ENCODE data around the gene JMJD6.
A peak's percentile ranks its signal among the peaks of the same experiment; 100 is the strongest.
"Not testable (repeated sequence)": the region's sequence is repeated elsewhere in the genome, so short reads cannot be mapped to it uniquely, and the experiment has no call there.

Gene JMJD6

GRCh38 chr17:76718516-76718915 lies 7.9 kb downstream of the JMJD6 start:
- no peak overlapping the region for H3K9ac ChIP-seq (ENCODE audit: low read depth in 1 of 2, low read length in 2 of 2)
- H3K36me3 ChIP-seq (ENCODE audit: control insufficient read depth in 1 of 2, insufficient read depth in 2 of 2, low read length in 2 of 2) = peaks cover 41 to 79% of the 10 kb centered on the region in 2 donors
- no peaks in the 10 kb centered on the region for H3K27me3 ChIP-seq (ENCODE audit: control insufficient read depth in 1 of 2, insufficient read depth in 2 of 2, low read length in 2 of 2)
- H3K4me3 ChIP-seq (ENCODE audit: low read depth in 1 of 2, low read length in 2 of 2) = no peak overlapping the region
- H3K9me3 ChIP-seq (ENCODE audit: control insufficient read depth in 1 of 2, low read length in 2 of 2) = no peaks in the 10 kb centered on the region
- no peak overlapping the region for H3K27ac ChIP-seq (ENCODE audit: low read depth, low read length)
- peaks cover 13 to 20% of the 10 kb centered on the region in 2 donors for H3K4me1 ChIP-seq (ENCODE audit: control insufficient read depth in 1 of 2, insufficient read depth in 2 of 2, low read length in 2 of 2)

GRCh38 chr17:76716839-76717215 lies 9.6 kb downstream of the JMJD6 start:
- Histone ChIP-seq H3K36me3 (ENCODE audit: control insufficient read depth in 1 of 2, insufficient read depth in 2 of 2, low read length in 2 of 2) (peaks cover 35 to 83% of the 10 kb centered on the region in 2 donors), H3K27me3 (ENCODE audit: control insufficient read depth in 1 of 2, insufficient read depth in 2 of 2, low read length in 2 of 2) (no peaks in the 10 kb centered on the region), H3K27ac (ENCODE audit: low read depth, low read length) (no peak overlapping the region), H3K4me1 (ENCODE audit: control insufficient read depth in 1 of 2, insufficient read depth in 2 of 2, low read length in 2 of 2) (peaks cover 13 to 20% of the 10 kb centered on the region in 2 donors), H3K9me3 (ENCODE audit: control insufficient read depth in 1 of 2, low read length in 2 of 2) (no peaks in the 10 kb centered on the region), H3K4me3 (ENCODE audit: low read depth in 1 of 2, low read length in 2 of 2) (no peak overlapping the region), H3K9ac (ENCODE audit: low read depth in 1 of 2, low read length in 2 of 2) (peak overlapping the region in 1 of 2 donors; percentile 19)

- no peak overlapping the region for H3K27ac ChIP-seq (ENCODE audit: low read depth, low read length)
- H3K4me1 ChIP-seq (ENCODE audit: control insufficient read depth in 1 of 2, insufficient read depth in 2 of 2, low read length in 2 of 2) = peaks cover 18 to 22% of the 10 kb centered on the region in 2 donors
- no peaks in the 10 kb centered on the region for H3K9me3 ChIP-seq (ENCODE audit: control insufficient read depth in 1 of 2, low read length in 2 of 2)
- H3K9ac ChIP-seq (ENCODE audit: low read depth in 1 of 2, low read length in 2 of 2) = peak overlapping the region in 1 of 2 donors; percentile 19
- H3K36me3 ChIP-seq (ENCODE audit: control insufficient read depth in 1 of 2, insufficient read depth in 2 of 2, low read length in 2 of 2) = peaks cover 29 to 78% of the 10 kb centered on the region in 2 donors
- no peaks in the 10 kb centered on the region for H3K27me3 ChIP-seq (ENCODE audit: control insufficient read depth in 1 of 2, insufficient read depth in 2 of 2, low read length in 2 of 2)
- no peak overlapping the region for H3K4me3 ChIP-seq (ENCODE audit: low read depth in 1 of 2, low read length in 2 of 2)
These were observed 10.1 kb downstream of the JMJD6 start for GRCh38 chr17:76716146-76716838.

- Histone ChIP-seq H3K9me3 (ENCODE audit: control insufficient read depth in 1 of 2, low read length in 2 of 2) (no peaks in the 10 kb centered on the region), H3K9ac (ENCODE audit: low read depth in 1 of 2, low read length in 2 of 2) (no peak overlapping the region), H3K4me1 (ENCODE audit: control insufficient read depth in 1 of 2, insufficient read depth in 2 of 2, low read length in 2 of 2) (peaks cover 22 to 25% of the 10 kb centered on the region in 2 donors), H3K36me3 (ENCODE audit: control insufficient read depth in 1 of 2, insufficient read depth in 2 of 2, low read length in 2 of 2) (peaks cover 22 to 69% of the 10 kb centered on the region in 2 donors), H3K4me3 (ENCODE audit: low read depth in 1 of 2, low read length in 2 of 2) (no peak overlapping the region), H3K27ac (ENCODE audit: low read depth, low read length) (no peak overlapping the region), H3K27me3 (ENCODE audit: control insufficient read depth in 1 of 2, insufficient read depth in 2 of 2, low read length in 2 of 2) (no peaks in the 10 kb centered on the region)
These were observed 10.9 kb downstream of the JMJD6 start for GRCh38 chr17:76715496-76715830.

GRCh38 chr17:76714822-76715495 lies 11.4 kb downstream of the JMJD6 start:
- peaks cover 22 to 27% of the 10 kb centered on the region in 2 donors for H3K4me1 ChIP-seq (ENCODE audit: control insufficient read depth in 1 of 2, insufficient read depth in 2 of 2, low read length in 2 of 2)
- peaks cover 17 to 64% of the 10 kb centered on the region in 2 donors for H3K36me3 ChIP-seq (ENCODE audit: control insufficient read depth in 1 of 2, insufficient read depth in 2 of 2, low read length in 2 of 2)
- no peaks in the 10 kb centered on the region for H3K9me3 ChIP-seq (ENCODE audit: control insufficient read depth in 1 of 2, low read length in 2 of 2)
- H3K9ac ChIP-seq (ENCODE audit: low read depth in 1 of 2, low read length in 2 of 2) = no peak overlapping the region
- no peak overlapping the region for H3K27ac ChIP-seq (ENCODE audit: low read depth, low read length)
- H3K4me3 ChIP-seq (ENCODE audit: low read depth in 1 of 2, low read length in 2 of 2) = no peak overlapping the region
- H3K27me3 ChIP-seq (ENCODE audit: control insufficient read depth in 1 of 2, insufficient read depth in 2 of 2, low read length in 2 of 2) = no peaks in the 10 kb centered on the region

GRCh38 chr17:76714336-76714735 lies 12.1 kb downstream of the JMJD6 start:
- no peak overlapping the region for H3K4me3 ChIP-seq (ENCODE audit: low read depth in 1 of 2, low read length in 2 of 2)

GRCh38 chr17:76713765-76714164 lies 12.6 kb downstream of the JMJD6 start:
- Histone ChIP-seq H3K9ac (ENCODE audit: low read depth in 1 of 2, low read length in 2 of 2) (no peak overlapping the region), H3K36me3 (ENCODE audit: control insufficient read depth in 1 of 2, insufficient read depth in 2 of 2, low read length in 2 of 2) (peaks cover 13 to 52% of the 10 kb centered on the region in 2 donors), H3K9me3 (ENCODE audit: control insufficient read depth in 1 of 2, low read length in 2 of 2) (no peaks in the 10 kb centered on the region), H3K27ac (ENCODE audit: low read depth, low read length) (no peak overlapping the region), H3K4me3 (ENCODE audit: low read depth in 1 of 2, low read length in 2 of 2) (no peak overlapping the region), H3K27me3 (ENCODE audit: control insufficient read depth in 1 of 2, insufficient read depth in 2 of 2, low read length in 2 of 2) (no peaks in the 10 kb centered on the region), H3K4me1 (ENCODE audit: control insufficient read depth in 1 of 2, insufficient read depth in 2 of 2, low read length in 2 of 2) (peaks cover 22 to 33% of the 10 kb centered on the region in 2 donors)

More at GRCh38 chr17:76714336-76714735, 12.1 kb downstream of the JMJD6 start:
- Histone ChIP-seq H3K27ac (ENCODE audit: low read depth, low read length) (no peak overlapping the region), H3K4me1 (ENCODE audit: control insufficient read depth in 1 of 2, insufficient read depth in 2 of 2, low read length in 2 of 2) (peaks cover 22 to 33% of the 10 kb centered on the region in 2 donors), H3K36me3 (ENCODE audit: control insufficient read depth in 1 of 2, insufficient read depth in 2 of 2, low read length in 2 of 2) (peaks cover 16 to 58% of the 10 kb centered on the region in 2 donors), H3K27me3 (ENCODE audit: control insufficient read depth in 1 of 2, insufficient read depth in 2 of 2, low read length in 2 of 2) (no peaks in the 10 kb centered on the region), H3K9me3 (ENCODE audit: control insufficient read depth in 1 of 2, low read length in 2 of 2) (no peaks in the 10 kb centered on the region), H3K9ac (ENCODE audit: low read depth in 1 of 2, low read length in 2 of 2) (no peak overlapping the region)

GRCh38 chr17:76712321-76712720 lies 14.1 kb downstream of the JMJD6 start:
- not testable (repeated sequence) for H3K9me3 ChIP-seq (ENCODE audit: control insufficient read depth in 1 of 2, low read length in 2 of 2); H3K27me3 ChIP-seq (ENCODE audit: control insufficient read depth in 1 of 2, insufficient read depth in 2 of 2, low read length in 2 of 2); H3K4me3 ChIP-seq (ENCODE audit: low read depth in 1 of 2, low read length in 2 of 2); H3K27ac ChIP-seq (ENCODE audit: low read depth, low read length); H3K9ac ChIP-seq (ENCODE audit: low read depth in 1 of 2, low read length in 2 of 2)
- Histone ChIP-seq H3K36me3 (ENCODE audit: control insufficient read depth in 1 of 2, insufficient read depth in 2 of 2, low read length in 2 of 2) (peaks cover 5 to 40% of the 10 kb centered on the region in 2 donors), H3K4me1 (ENCODE audit: control insufficient read depth in 1 of 2, insufficient read depth in 2 of 2, low read length in 2 of 2) (peaks cover 25 to 33% of the 10 kb centered on the region in 2 donors)

- no peaks in the 10 kb centered on the region for H3K9me3 ChIP-seq (ENCODE audit: control insufficient read depth in 1 of 2, low read length in 2 of 2)
- H3K9ac ChIP-seq (ENCODE audit: low read depth in 1 of 2, low read length in 2 of 2) = peak within 1 kb of the TSS; percentile 64 to 70
- no peaks in the 10 kb centered on the region for H3K27me3 ChIP-seq (ENCODE audit: control insufficient read depth in 1 of 2, insufficient read depth in 2 of 2, low read length in 2 of 2)
- H3K4me3 ChIP-seq (ENCODE audit: low read depth in 1 of 2, low read length in 2 of 2) = peak within 1 kb of the TSS; percentile 62 to 66
- peaks cover 2 to 27% of the 10 kb centered on the region in 2 donors for H3K36me3 ChIP-seq (ENCODE audit: control insufficient read depth in 1 of 2, insufficient read depth in 2 of 2, low read length in 2 of 2)
- H3K4me1 ChIP-seq (ENCODE audit: control insufficient read depth in 1 of 2, insufficient read depth in 2 of 2, low read length in 2 of 2) = peaks cover 21 to 23% of the 10 kb centered on the region in 2 donors
- H3K27ac ChIP-seq (ENCODE audit: low read depth, low read length) = peak within 1 kb of the TSS; percentile 86
These were observed 15.4 kb downstream of the JMJD6 start, which contains the start of gene MXRA7 for GRCh38 chr17:76710863-76711611. Gene MXRA7 (minus strand): TSS chr17:76710965. CDS start chr17:76710946, 19 bp downstream.
